GM12878 (cell line): ENCODE data around the gene FAF1. TPM values are rescaled to one million over a fixed set of nuclear protein-coding genes. Genes with fewer than 3 reads are reported as not detected.

ENCODE experiments used
- ATAC-seq: fragments of 200-7000 bp; cut with Tn5 transposase; 3 replicates; pipeline ENCODE4 v1.9.1; 2020; ENCODE audit warnings: mild to moderate bottlenecking, moderate library complexity
- BruUV-seq: library from RNA; stranded (reverse); fragments of 400-500 nt; replicated peaks from 2 replicates; lab custom pipeline; 2021; lab: Mats Ljungman, UMichigan
- CTCF ChIA-PET: fragments of 300-600 bp; sonication (Branson Sonifier 250); formaldehyde crosslinking; extraction: SDS; loops from one replicate; lab custom pipeline; 2021; ENCODE audit warnings: inconsistent platforms; lab: Yijun Ruan, JAX
- POLR2A ChIA-PET: fragments of 350-600 bp; formaldehyde crosslinking; extraction: SDS; loops from one replicate; lab custom pipeline; 2021; ENCODE audit warnings: inconsistent platforms; lab: Charles Lee
- RAD21 ChIA-PET: fragments of 300-600 bp; sonication (Branson Sonifier 250); formaldehyde crosslinking; loops from one replicate; lab custom pipeline; 2023; ENCODE audit warnings: antibody characterized with exemption; ENCODE audit not compliant: unreplicated experiment; lab: Charles Lee
- SMC1A ChIA-PET: fragments of 300-600 bp; sonication (Branson Sonifier 250); formaldehyde crosslinking; loops from one replicate; lab custom pipeline; 2023; ENCODE audit not compliant: unreplicated experiment, uncharacterized antibody; lab: Charles Lee
- DNase-seq: peaks from one replicate; pipeline ENCODE4 v3.0.0-alpha.2; 2011; ENCODE audit warnings: low read depth, low spot score
- FAIRE-seq: peaks from 3 replicates; lab custom pipeline; 2011; peaks lifted over from hg19 to GRCh38; lab: Jason Lieb, UNC
- H2AFZ ChIP-seq: 2 replicates; pipeline ENCODE4 v1.6.0; 2011; ENCODE audit warnings: low read depth, low read length, control low read depth; ENCODE audit not compliant: control insufficient read depth
- H3K27ac ChIP-seq: 2 replicates; pipeline ENCODE4 v1.5.1; 2011; ENCODE audit warnings: control low read depth; ENCODE audit not compliant: control insufficient read depth, insufficient read depth
- H3K27me3 ChIP-seq, 2 experiments: replicated peaks in 1 of 2; 2 replicates each; pipeline versions ENCODE4 v1.6.0 to v1.6.1; 2011; ENCODE audit warnings: low read length in 1 of 2; ENCODE audit not compliant: control insufficient read depth in 2 of 2, insufficient read depth in 2 of 2
- H3K36me3 ChIP-seq, 2 experiments: 2 replicates each; pipeline ENCODE4 v1.5.1; 2011; ENCODE audit warnings: low read length in 1 of 2; ENCODE audit not compliant: control insufficient read depth in 2 of 2, insufficient read depth in 2 of 2
- H3K4me1 ChIP-seq: 2 replicates; pipeline ENCODE4 v1.6.1; 2011; ENCODE audit warnings: mild to moderate bottlenecking, low read length, moderate library complexity, mixed read lengths; ENCODE audit not compliant: control insufficient read depth, insufficient read depth
- H3K4me2 ChIP-seq: 2 replicates; pipeline ENCODE4 v1.6.0; 2011; ENCODE audit warnings: control low read depth; ENCODE audit not compliant: control insufficient read depth, insufficient read depth
- H3K4me3 ChIP-seq: fragments of 200-600 bp; sonication (generic); 2 replicates; pipeline ENCODE4 v1.5.1; 2016
- H3K79me2 ChIP-seq: 2 replicates; pipeline ENCODE4 v1.6.0; 2011; ENCODE audit warnings: low read length; ENCODE audit not compliant: control insufficient read depth, insufficient read depth
- H3K9ac ChIP-seq: 2 replicates; pipeline ENCODE4 v1.8.0; 2011; ENCODE audit warnings: low read length, control low read depth, mixed read lengths; ENCODE audit not compliant: control insufficient read depth, insufficient read depth
- H3K9me3 ChIP-seq: replicated peaks from 3 replicates; pipeline ENCODE4 v1.5.1; 2011; ENCODE audit warnings: mild to moderate bottlenecking, low read length; ENCODE audit not compliant: control insufficient read depth, insufficient read depth
- H4K20me1 ChIP-seq: 2 replicates; pipeline ENCODE4 v1.6.0; 2011; ENCODE audit not compliant: control insufficient read depth, insufficient read depth
- E2F8 ChIP-seq: fragments of 450-650 bp; IDR thresholded peaks from 2 replicates; pipeline ENCODE4 v1.6.1; 2018; ENCODE audit warnings: mild to moderate bottlenecking, low read depth, moderate library complexity; ENCODE audit not compliant: partially characterized antibody
- NRF1 ChIP-seq: conservative IDR thresholded peaks from 2 replicates; pipeline ENCODE4 v1.6.1; 2011; ENCODE audit warnings: mild to moderate bottlenecking, low read depth, low read length, improper control_type of control experiment
- ZBTB11 ChIP-seq: fragments of 450-650 bp; formaldehyde crosslinking; IDR thresholded peaks from 2 replicates; pipeline ENCODE4 v1.5.0; 2022; ENCODE audit warnings: mild to moderate bottlenecking, missing genetic modification characterization
- ZZZ3 ChIP-seq: IDR thresholded peaks from 2 replicates; pipeline ENCODE4 v1.6.1; 2011; ENCODE audit warnings: low read depth; ENCODE audit not compliant: control insufficient read depth, insufficient read length
- WGBS: methylation state at CpG from one replicate; pipeline ENCODE4 v1.1.6; 2016; ENCODE audit warnings: low lambda C conversion rate; ENCODE audit not compliant: insufficient replicate concordance, insufficient coverage; ENCODE audit errors: missing lambda C conversion rate; 5-methylcytosine and 5-hydroxymethylcytosine counted together
- in situ Hi-C: fragments of 300-500 bp; cut with MboI; formaldehyde crosslinking; loops from 9 replicates; pipeline ENCODE4 v1.14.3; 2018; ENCODE audit warnings: mixed read lengths
- intact Hi-C: fragments of 100-400 bp; cut with micrococcal nuclease; formaldehyde crosslinking; loops from one replicate; pipeline ENCODE4 v1.14.2; 2022; ENCODE audit not compliant: unreplicated experiment
- polyA plus RNA-seq, 11 experiments: library from polyadenylated mRNA; depleted of rRNA in 4 of 11; unstranded in 6 of 11; stranded (reverse) in 5 of 11; fragments of >200 nt; fragmentation: Nextera tagmentation in 4 of 11; fragmentation: Illumina TruSeq in 1 of 11; extraction: Ambion mirVana in 4 of 11; extraction: Trizol in 1 of 11; gene quantifications; 1 replicate in 1 of 11; 2 replicates in 10 of 11; pipeline versions ENCODE4 v1.2.1 to v1.2.3, GENCODE V29; 2011 to 2016; ENCODE audit warnings: inconsistent platforms in 2 of 11, missing spikeins in 2 of 11, low read depth in 1 of 11
- total RNA-seq, 4 experiments: library from RNA; depleted of rRNA in 3 of 4; stranded (reverse); fragments of >200 nt in 3 of 4; fragmentation: Illumina TruSeq in 1 of 4; extraction: Trizol in 1 of 4; gene quantifications; 2 replicates each; pipeline versions ENCODE4 v1.2.1 to v1.2.3, GENCODE V29; 2013 to 2021
- TF ChIP-seq, protein P1 (sequence below): IDR thresholded peaks from 2 replicates; pipeline ENCODE4 v1.6.1; 2011; ENCODE audit warnings: mild to moderate bottlenecking, low read depth, low read length, moderate library complexity; ENCODE audit not compliant: insufficient replicate concordance

FAF1 gene
- total and polyA plus RNA-seq, 10 of the 15 experiments (the other 5 are each of a cell fraction or from before 2014, with no cell fraction given), result 8.6 to 54.5 (median 23.7) TPM

DNA sequence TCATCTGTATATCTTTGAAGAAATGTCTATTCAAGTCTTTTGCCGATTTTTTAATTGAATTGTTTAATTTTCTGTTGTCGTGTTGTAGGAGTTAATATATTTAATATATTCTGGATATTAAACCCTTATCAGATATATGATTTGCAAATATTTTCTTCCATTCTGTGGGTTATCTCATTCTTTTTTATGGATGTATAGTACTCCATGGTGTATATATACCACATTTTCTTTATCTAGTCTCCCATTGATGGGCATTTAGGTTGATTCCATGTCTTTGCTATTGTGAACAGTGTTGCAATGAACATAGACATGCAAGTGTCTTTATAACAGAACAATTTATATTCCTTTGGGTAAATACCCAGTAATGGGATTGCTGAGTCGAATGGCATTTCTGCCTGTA, 436.5 kb downstream of the FAF1 start:
- BruUV-seq, result no TSS peak
- no peaks in the 10 kb centered on the region for H3K27me3 ChIP-seq
- in situ Hi-C loops (no loop called here), intact Hi-C loops (no loop called here)
- H3K4me3 ChIP-seq, result no peak overlapping the region
- TF ChIP-seq ZZZ3, result no peak
- no peak for TF ChIP-seq E2F8
- TF ChIP-seq, protein P1, sequence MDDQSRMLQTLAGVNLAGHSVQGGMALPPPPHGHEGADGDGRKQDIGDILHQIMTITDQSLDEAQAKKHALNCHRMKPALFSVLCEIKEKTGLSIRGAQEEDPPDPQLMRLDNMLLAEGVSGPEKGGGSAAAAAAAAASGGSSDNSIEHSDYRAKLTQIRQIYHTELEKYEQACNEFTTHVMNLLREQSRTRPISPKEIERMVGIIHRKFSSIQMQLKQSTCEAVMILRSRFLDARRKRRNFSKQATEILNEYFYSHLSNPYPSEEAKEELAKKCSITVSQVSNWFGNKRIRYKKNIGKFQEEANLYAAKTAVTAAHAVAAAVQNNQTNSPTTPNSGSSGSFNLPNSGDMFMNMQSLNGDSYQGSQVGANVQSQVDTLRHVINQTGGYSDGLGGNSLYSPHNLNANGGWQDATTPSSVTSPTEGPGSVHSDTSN, result no peak
- no peak for TF ChIP-seq ZBTB11 (CRISPR knock-in tag)
- TF ChIP-seq NRF1, result no peak
- RAD21 ChIA-PET, result no interaction called here
- no peaks in the 10 kb centered on the region for H3K79me2 ChIP-seq
- no peak overlapping the region for H3K4me2 ChIP-seq
- no peaks in the 10 kb centered on the region for H3K4me1 ChIP-seq
- POLR2A ChIA-PET, result no interaction called here
- SMC1A ChIA-PET, result no interaction called here
- WGBS, result 100% methylated on average over 3 of the region's 3 CpGs
- H3K9me3 ChIP-seq, result no peaks in the 10 kb centered on the region; the same call in 1 of the 3 replicates
- FAIRE-seq (no peak), DNase-seq (no peak), ATAC-seq (no peak)
- H3K9ac ChIP-seq, result no peak overlapping the region
- CTCF ChIA-PET, result no interaction called here
- H4K20me1 ChIP-seq, result no peaks in the 10 kb centered on the region
- no peak overlapping the region for H3K27ac ChIP-seq
- no peak overlapping the region for H2AFZ ChIP-seq
- no peaks in the 10 kb centered on the region for H3K36me3 ChIP-seq
